HEK293T (cell line): ENCODE data around the gene FARP1.

ENCODE experiments used
- ARNT ChIP-seq: fragments of 450-650 bp; IDR thresholded peaks from 2 replicates; pipeline ENCODE4 v1.6.1; 2017; ENCODE audit warnings: mild to moderate bottlenecking
- BHLHE40 ChIP-seq: fragments of 450-650 bp; IDR thresholded peaks from 2 replicates; pipeline ENCODE4 v1.6.1; 2016; ENCODE audit warnings: mild to moderate bottlenecking, moderate library complexity, borderline replicate concordance
- FOXA1 ChIP-seq: fragments of 450-650 bp; IDR thresholded peaks from 2 replicates; pipeline ENCODE4 v1.6.1; 2016; ENCODE audit warnings: mild to moderate bottlenecking
- FOXK2 ChIP-seq: fragments of 450-650 bp; IDR thresholded peaks from 2 replicates; pipeline ENCODE4 v1.6.1; 2016; ENCODE audit warnings: mild to moderate bottlenecking
- FOXM1 ChIP-seq: fragments of 450-650 bp; IDR thresholded peaks from 2 replicates; pipeline ENCODE4 v1.6.1; 2017; ENCODE audit warnings: mild to moderate bottlenecking, borderline replicate concordance
- NFRKB ChIP-seq: fragments of 450-650 bp; IDR thresholded peaks from 2 replicates; pipeline ENCODE4 v1.6.1; 2016; ENCODE audit warnings: mild to moderate bottlenecking, moderate library complexity
- PKNOX1 ChIP-seq: fragments of 450-650 bp; IDR thresholded peaks from 2 replicates; pipeline ENCODE4 v1.6.1; 2016
- SP1 ChIP-seq: fragments of 450-650 bp; IDR thresholded peaks from 2 replicates; pipeline ENCODE4 v1.6.1; 2017
- TARDBP ChIP-seq: fragments of 450-650 bp; IDR thresholded peaks from 2 replicates; pipeline ENCODE4 v1.6.1; 2016

DNA sequence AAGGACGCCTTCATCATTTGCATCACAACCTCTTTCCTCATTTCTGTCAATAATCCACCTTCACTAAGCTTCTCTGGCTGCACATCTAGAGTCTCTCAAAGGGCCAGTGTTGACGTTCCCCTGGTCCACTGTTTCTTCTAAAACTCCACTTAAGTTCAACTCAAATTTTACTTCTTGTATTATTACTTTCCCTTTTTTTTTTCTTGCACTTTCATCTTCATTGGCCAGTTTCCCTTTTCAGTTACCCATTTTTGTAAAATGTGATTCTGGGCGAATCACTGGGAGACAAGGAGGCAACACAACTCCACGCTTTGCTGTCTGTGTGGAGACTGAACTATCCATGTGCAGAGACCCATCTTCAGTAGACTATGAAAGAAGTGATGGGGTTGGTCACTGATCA lies 162.8 kb downstream of the FARP1 start:
- TF ChIP-seq FOXK2 (no peak), FOXA1 (no peak), BHLHE40 (no peak), FOXM1 (no peak), ARNT (no peak), PKNOX1 (no peak), SP1 (no peak), TARDBP (no peak), NFRKB (no peak)
